Measurements from ENCODE around the gene HDAC4. TPM values are rescaled to one million over a fixed set of nuclear protein-coding genes. Genes with fewer than 3 reads are reported as not detected.
"Not testable (repeated sequence)": the region's sequence is repeated elsewhere in the genome, so short reads cannot be mapped to it uniquely, and the experiment has no call there.

The HDAC4 gene
- total RNA-seq (10 to 100 TPM; 38.0 to 74.0 (median 46.6) TPM), polyA plus RNA-seq (1 to 10 TPM; 7.0 to 8.2 TPM)
- long read RNA-seq, donor 1, partial matches to known transcripts = 2 of 22 reads
- long read RNA-seq, donor 1, other reads (novel, unspliced or antisense) = 20 of 22 reads
- long read RNA-seq, donor 2, partial matches to known transcripts = 0 of 1 reads
- long read RNA-seq, donor 2, other reads (novel, unspliced or antisense) = 0 of 1 reads
- long read RNA-seq, donor 3, partial matches to known transcripts = 10 of 29 reads
- long read RNA-seq, donor 3, other reads (novel, unspliced or antisense) = 19 of 29 reads

DNA sequence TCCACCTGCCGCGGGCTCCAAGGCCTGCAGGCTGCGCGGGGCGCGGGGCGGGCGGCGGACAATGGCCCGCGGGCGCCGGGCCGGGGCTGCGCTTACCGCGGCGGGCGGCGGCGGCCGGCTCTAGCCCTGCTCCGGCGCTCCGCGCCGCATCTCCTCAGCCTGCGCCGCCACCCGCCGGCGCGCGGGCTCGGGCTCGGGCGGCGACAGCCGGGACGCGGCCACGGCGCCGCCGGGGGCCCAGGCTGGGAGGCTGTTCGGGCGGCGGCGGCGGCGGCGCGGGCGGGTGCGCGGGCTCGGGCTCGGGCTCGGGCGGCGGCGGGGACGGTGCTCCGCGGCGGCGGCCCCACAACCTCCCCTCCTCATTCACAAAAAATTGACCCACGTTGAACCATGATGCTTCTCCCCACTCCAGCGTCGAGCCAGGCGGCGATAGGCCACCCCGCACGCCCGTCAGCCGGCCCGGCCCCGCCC, at the start of gene HDAC4:
Gene HDAC4 (minus strand): TSS at position 425 of the 471 bp plus-strand sequence. CDS start 48,321 bp downstream, outside the sequence.
- no peaks in the 10 kb centered on the region for H3K9me3 ChIP-seq
- intact Hi-C loops (cut with DNase I) = loop anchor here in 2 of 4 donors (5.0 to 10.0 kb wide), 2 partner anchors 203 to 1164 kb away; partner anchors contain the start of genes DUSP28 (in 1 of the 2) and RNPEPL1 (in 1 of the 2)
- 0% methylated on average over 7 to 78 of the region's 78 CpGs for WGBS, 3 donors
- no peaks in the 10 kb centered on the region for H3K36me3 ChIP-seq
- DNase-seq = no peak
- H3K27me3 ChIP-seq = no peaks in the 10 kb centered on the region
- H3K4me3 ChIP-seq = peak within 1 kb of the TSS; percentile 68
- H3K4me1 ChIP-seq (ENCODE audit: insufficient read depth) = peaks cover 1% of the 10 kb centered on the region
- H3K27ac ChIP-seq = peak within 1 kb of the TSS; percentile 97 to 99
- TF ChIP-seq EP300 (IDR thresholded peaks at IDR 0.05) = no peak
- TF ChIP-seq, protein P1, sequence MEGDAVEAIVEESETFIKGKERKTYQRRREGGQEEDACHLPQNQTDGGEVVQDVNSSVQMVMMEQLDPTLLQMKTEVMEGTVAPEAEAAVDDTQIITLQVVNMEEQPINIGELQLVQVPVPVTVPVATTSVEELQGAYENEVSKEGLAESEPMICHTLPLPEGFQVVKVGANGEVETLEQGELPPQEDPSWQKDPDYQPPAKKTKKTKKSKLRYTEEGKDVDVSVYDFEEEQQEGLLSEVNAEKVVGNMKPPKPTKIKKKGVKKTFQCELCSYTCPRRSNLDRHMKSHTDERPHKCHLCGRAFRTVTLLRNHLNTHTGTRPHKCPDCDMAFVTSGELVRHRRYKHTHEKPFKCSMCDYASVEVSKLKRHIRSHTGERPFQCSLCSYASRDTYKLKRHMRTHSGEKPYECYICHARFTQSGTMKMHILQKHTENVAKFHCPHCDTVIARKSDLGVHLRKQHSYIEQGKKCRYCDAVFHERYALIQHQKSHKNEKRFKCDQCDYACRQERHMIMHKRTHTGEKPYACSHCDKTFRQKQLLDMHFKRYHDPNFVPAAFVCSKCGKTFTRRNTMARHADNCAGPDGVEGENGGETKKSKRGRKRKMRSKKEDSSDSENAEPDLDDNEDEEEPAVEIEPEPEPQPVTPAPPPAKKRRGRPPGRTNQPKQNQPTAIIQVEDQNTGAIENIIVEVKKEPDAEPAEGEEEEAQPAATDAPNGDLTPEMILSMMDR (IDR thresholded peaks at IDR 0.05) = no peak
- TF ChIP-seq POLR2A (IDR thresholded peaks at IDR 0.05) = peak; percentile 16

- H3K27ac ChIP-seq; H3K27me3 ChIP-seq; H3K9me3 ChIP-seq; H3K4me3 ChIP-seq; H3K36me3 ChIP-seq; DNase-seq; H3K4me1 ChIP-seq (ENCODE audit: insufficient read depth); intact Hi-C loops (cut with DNase I): not testable (repeated sequence)
- WGBS, 3 donors = 93 to 95% (median 94%) methylated on average over 18 to 32 of the region's 32 CpGs
These were observed 48.6 kb upstream of the HDAC4 start for GRCh38 chr2:239449468-239449867.

GRCh38 chr2:239445771-239446524, 45.1 kb upstream of the HDAC4 start:
- intact Hi-C loops (cut with DNase I) = no loop called here
- TF ChIP-seq, protein P1 (IDR thresholded peaks at IDR 0.05) = no peak
- Histone ChIP-seq H3K27ac (peak overlapping the region in 1 of 2 donors; percentile 26), H3K36me3 (no peaks in the 10 kb centered on the region), H3K4me1 (ENCODE audit: insufficient read depth) (peaks cover 3% of the 10 kb centered on the region), H3K9me3 (no peaks in the 10 kb centered on the region), H3K4me3 (no peak overlapping the region), H3K27me3 (no peaks in the 10 kb centered on the region)
- DNase-seq = peak in 4 of 5 donors; percentile 52 to 63 (median 54)
- WGBS, 3 donors = 30 to 32% (median 31%) methylated on average over 6 of the region's 6 CpGs

DNA sequence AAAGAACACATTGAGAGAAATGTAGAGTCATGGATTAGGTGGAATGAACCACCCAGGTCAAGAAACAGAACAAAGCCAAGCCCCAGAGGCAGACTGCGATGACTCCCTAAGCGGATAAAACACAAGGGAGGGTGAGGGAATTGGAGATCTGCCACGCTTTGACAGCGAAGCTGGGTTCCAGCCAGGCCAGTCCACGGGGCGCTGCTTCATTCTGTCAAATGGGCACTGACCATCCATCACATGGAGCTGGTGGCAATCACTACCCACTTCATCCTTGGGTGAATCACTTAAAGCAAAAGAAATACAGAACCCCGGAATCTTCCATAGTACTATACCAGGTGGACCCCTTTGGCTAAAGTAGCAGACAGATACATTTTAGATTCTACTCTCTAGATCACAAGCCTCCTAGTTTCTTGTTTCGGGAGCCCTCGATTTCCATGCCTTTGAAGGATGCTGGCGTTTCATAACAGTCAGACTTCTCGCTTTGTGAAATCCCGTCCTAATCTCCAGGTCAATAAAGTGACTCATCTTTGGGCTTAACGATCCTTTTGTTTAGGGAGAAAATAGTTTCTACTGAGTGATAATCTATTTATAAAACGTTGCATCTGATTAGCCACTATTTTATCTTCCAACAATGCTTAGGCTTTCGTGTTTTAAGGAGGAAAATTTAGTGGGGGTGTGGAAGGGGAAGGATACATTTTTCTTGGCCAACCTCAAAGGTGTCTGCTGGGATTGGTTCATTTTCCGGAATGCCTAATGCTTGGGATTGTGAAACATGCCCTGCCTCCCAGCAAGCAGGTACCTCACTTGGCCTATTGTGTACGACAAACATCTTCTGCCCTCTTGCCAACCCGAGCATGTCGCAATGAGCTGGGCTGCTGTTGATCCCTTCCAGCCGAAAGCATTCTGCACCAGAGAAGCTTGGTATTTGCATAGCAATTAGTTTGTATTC, 44.1 kb upstream of the HDAC4 start:
- intact Hi-C loops (cut with DNase I) = no loop called here
- no peak for DNase-seq
- Histone ChIP-seq H3K9me3 (no peaks in the 10 kb centered on the region), H3K4me1 (ENCODE audit: insufficient read depth) (peaks cover 4% of the 10 kb centered on the region), H3K4me3 (no peak overlapping the region), H3K27me3 (no peaks in the 10 kb centered on the region), H3K36me3 (no peaks in the 10 kb centered on the region), H3K27ac (no peak overlapping the region)
- 67 to 75% (median 68%) methylated on average over 20 of the region's 20 CpGs for WGBS, 3 donors
- no peak for TF ChIP-seq POLR2A (IDR thresholded peaks at IDR 0.05)
- TF ChIP-seq EP300 (IDR thresholded peaks at IDR 0.05) = no peak
- TF ChIP-seq, protein P1 (IDR thresholded peaks at IDR 0.05) = no peak
